ENCODE results near the gene ARL4D. TPM values are rescaled to one million over a fixed set of nuclear protein-coding genes. Genes with fewer than 3 reads are reported as not detected.

The ARL4D gene
- total and polyA plus RNA-seq, 2 of the 8 experiments (the other 6 are each of a cell fraction or from before 2014, with no cell fraction given), result 8.4 to 9.2 TPM

DNA sequence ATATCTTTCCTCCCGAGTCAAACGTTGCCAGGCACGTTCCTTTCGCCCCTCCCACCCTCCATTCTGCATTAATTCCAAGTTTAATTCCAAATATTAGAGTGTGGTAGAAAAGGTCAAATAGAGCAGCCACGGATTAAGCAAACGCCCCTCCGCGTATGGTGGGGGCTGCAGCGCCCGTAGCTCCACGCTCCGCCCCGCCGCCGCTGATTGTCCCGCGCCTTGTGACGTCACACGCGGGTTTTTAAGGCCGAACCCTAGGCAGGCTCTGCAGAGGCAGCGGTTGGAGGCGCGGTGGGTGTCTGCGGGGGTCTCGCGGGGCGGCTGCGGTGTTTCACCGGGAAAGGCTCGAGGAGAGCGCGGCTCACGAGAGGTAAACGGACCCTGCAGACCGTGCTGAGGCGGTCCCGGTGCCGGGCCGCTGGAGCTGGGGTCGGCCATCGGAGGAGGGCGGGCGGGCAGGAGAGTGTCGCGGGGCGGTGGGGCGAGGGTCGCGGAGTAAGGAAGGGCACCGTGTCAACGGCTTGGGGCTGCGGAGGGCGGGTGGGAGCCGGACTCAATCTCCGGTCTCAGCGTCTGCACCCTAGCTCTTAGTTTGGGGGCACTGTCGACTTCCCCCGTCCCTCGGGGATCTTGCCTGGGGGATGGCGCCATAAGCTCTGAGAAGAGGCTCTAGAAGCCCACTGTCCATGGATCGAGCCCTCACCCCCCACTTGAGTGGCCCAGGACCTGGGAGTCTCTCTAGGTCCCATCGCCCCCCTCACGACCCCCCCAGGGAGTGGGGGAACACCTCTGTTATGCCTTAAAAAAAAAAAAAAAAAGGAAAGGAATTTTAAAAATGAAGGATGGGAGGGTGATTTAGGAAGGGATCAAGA, at the start of gene ARL4D (continued):
- TF ChIP-seq RAD21 (IDR thresholded peaks at IDR 0.05 in 1 of 2, conservative IDR thresholded peaks at IDR 0.05 in 1 of 2; ENCODE audit: low read depth in 2 of 2, low read length in 2 of 2), result no peak
- TF ChIP-seq SAP30 (IDR thresholded peaks at IDR 0.05; ENCODE audit: insufficient read depth, insufficient replicate concordance, low read length), result no peak
- TF ChIP-seq NANOG (IDR thresholded peaks at IDR 0.05; ENCODE audit: insufficient read depth, low read depth, low read length, poor library complexity, severe bottlenecking), result no peak
- TF ChIP-seq TEAD4 (IDR thresholded peaks at IDR 0.05; ENCODE audit: low read depth, low read length), result no peak
